AG04449 (cell line): ENCODE data around the gene CNTNAP2.

Experiments
- CTCF ChIA-PET: fragments of 350-600 bp; formaldehyde crosslinking; extraction: SDS; loops from one replicate; lab custom pipeline; 2021; ENCODE audit warnings: antibody characterized with exemption; lab: Yijun Ruan, JAX
- POLR2A ChIA-PET: fragments of 400-600, 350-600 bp; formaldehyde crosslinking; extraction: SDS; loops from one replicate; lab custom pipeline; 2020; ENCODE audit warnings: antibody characterized with exemption, inconsistent platforms; lab: Yijun Ruan, JAX
- DNase-seq: peaks from one replicate; pipeline ENCODE4 v3.0.0-alpha.2; 2010; ENCODE audit warnings: low read depth, low spot score
- H3K4me3 ChIP-seq: 2 replicates; pipeline ENCODE4 v1.5.1; 2011; ENCODE audit warnings: low read depth, mild to moderate bottlenecking, control low read depth, low read length
- TF ChIP-seq, protein P1 (sequence below): IDR thresholded peaks from one replicate; pipeline ENCODE4 v1.5.1; 2011; ENCODE audit warnings: mild to moderate bottlenecking, moderate library complexity, low read length, control low read depth, inconsistent platforms; ENCODE audit not compliant: insufficient read depth; ENCODE audit errors: missing control alignments

The CNTNAP2 gene

DNA sequence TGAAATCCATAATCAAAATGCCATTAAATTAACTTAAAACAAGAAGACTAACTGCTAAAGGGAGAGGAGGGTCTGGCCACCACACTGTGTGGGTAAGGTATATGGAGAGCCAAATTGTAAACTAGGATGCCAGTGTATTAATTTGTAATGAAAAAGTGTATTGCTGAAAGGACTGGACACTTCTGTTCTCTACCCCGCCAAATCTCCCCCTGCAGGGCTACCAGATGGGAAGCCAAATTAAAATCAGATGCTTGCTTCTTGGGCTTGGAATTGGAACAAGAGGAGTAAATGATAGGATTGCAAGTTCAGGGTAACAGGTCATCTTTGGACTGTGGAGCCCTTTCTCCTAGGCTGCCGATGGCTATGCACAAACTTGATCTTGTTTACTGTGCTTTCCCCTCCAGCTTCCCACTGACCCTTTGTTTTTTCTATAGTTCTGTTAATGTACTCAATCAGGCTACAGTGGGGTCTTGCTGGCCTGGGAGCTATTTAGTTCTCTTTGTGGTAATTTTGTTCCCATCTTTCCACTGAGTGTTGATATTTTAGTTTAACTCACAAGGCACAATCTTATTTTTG, 1541.9 kb downstream of the CNTNAP2 start:
- CTCF ChIA-PET = no interaction called here
- H3K4me3 ChIP-seq = no peak overlapping the region
- TF ChIP-seq, protein P1, sequence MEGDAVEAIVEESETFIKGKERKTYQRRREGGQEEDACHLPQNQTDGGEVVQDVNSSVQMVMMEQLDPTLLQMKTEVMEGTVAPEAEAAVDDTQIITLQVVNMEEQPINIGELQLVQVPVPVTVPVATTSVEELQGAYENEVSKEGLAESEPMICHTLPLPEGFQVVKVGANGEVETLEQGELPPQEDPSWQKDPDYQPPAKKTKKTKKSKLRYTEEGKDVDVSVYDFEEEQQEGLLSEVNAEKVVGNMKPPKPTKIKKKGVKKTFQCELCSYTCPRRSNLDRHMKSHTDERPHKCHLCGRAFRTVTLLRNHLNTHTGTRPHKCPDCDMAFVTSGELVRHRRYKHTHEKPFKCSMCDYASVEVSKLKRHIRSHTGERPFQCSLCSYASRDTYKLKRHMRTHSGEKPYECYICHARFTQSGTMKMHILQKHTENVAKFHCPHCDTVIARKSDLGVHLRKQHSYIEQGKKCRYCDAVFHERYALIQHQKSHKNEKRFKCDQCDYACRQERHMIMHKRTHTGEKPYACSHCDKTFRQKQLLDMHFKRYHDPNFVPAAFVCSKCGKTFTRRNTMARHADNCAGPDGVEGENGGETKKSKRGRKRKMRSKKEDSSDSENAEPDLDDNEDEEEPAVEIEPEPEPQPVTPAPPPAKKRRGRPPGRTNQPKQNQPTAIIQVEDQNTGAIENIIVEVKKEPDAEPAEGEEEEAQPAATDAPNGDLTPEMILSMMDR = no peak
- no peak for DNase-seq
- POLR2A ChIA-PET = no interaction called here

DNA sequence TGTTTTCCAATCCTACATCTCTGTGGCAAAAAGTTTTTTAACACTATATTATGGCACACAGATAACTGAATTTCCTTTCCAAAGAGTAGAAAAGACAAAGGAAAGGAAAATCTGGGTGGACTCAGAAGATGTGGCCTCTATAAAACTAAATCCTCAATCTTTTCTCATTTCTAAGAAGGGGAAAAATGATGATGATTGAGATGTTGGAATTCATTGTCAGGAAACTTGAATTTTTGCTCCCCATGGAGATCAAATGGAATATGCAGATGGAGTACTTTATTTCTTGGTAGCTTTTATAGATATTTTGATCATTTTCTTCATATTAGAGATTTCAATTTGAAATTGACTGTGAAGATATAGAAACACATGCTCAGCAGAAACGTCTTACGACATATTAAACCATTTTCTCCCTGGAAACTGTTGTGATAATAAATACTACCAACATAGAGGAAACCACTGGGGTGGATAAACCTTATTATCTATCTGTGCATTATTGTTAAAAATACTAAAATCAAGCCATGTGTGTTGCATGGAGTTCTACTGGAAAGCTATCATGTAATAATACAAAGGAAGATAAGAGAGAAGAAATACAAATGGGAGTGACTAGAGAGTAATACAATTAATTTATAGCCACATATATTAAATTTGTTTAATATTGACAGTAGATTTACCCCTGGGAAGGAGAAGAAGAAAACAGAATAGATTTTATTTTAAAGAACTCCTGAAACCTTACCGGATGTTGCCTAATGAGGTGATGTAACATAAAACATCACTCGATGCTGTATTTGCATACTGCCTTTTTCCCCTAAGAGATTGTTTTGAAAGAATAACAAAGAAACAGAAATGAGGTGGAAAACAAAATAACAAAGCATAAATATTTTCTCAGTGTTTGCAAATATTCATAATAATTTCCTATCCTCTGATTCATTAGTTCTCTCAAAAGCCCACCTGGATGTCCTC, 1542.7 kb downstream of the CNTNAP2 start:
- H3K4me3 ChIP-seq = no peak overlapping the region
- TF ChIP-seq, protein P1 = no peak

DNA sequence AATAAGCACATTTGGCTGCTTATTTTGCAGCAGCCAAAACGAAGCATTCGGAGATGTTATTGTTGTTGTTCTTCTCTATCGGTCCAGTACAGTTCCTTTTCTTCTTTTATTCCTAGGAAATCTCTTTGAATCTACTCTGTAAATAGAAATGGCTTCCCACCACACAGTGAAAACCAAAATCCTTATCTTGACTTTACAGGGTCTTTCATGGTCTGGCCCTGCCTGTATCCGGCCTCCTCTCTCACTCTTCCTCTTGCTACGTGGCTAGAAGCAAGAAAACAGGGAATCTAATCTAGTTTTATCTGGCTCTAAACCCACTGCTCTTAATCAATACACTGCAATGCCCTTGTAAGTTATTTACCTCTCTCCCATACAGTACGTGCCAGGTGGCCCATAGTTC, 1547.9 kb downstream of the CNTNAP2 start:
- no peak for DNase-seq
- H3K4me3 ChIP-seq = no peak overlapping the region
- ChIA-PET POLR2A (no interaction called here), CTCF (no interaction called here)
- TF ChIP-seq, protein P1 = no peak

More for the DNA sequence above, 1542.7 kb downstream of the CNTNAP2 start:
- DNase-seq = no peak
- POLR2A ChIA-PET = no interaction called here
- CTCF ChIA-PET = no interaction called here

DNA sequence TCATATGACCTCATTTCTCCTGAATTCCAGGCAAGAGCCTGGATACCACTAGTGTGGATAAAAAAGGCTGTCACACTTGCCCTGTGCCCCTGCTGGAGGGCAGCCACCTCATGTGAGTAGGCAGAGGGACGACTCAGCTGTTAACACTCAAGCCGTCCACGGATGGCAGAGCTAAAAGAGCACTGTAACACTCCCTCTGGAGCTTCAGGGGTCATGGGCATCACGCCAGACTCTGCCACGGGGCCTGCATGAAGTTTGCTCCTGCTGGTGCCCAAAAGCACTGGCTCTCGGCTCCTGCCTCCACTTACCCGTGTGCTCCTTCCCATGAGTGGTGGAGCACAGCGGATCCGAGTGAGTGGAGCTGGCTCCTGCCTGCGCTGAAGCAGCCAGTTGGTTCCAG, 1554.2 kb downstream of the CNTNAP2 start:
- no peak for DNase-seq
- TF ChIP-seq, protein P1 = no peak
- CTCF ChIA-PET = interaction anchor here (0.8 kb wide), 1 partner anchor 27 kb away, joined by 3 read pairs; no protein-coding TSS in a partner anchor
- H3K4me3 ChIP-seq = no peak overlapping the region
- POLR2A ChIA-PET = no interaction called here

DNA sequence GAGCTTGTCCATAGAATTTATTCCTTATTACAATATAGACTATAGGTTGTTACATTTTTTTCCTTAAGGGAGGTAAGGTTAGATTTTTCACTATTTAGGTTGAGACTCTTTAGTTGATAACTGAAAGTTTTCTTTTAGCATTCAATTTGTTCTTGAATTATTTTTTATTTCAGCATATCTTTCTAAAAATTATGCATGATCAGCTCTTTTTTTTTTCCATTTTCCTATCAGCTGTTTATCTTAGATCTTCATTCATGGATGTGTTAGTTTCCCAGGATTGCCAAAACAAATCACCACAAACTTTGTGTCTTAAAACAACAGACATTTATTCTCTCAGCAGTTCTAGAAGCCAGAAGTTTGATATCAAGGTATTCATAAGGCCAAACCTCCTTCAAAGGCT, 1558.1 kb downstream of the CNTNAP2 start:
- ChIA-PET CTCF (no interaction called here), POLR2A (no interaction called here)
- TF ChIP-seq, protein P1 = no peak
- H3K4me3 ChIP-seq = no peak overlapping the region
- no peak for DNase-seq

DNA sequence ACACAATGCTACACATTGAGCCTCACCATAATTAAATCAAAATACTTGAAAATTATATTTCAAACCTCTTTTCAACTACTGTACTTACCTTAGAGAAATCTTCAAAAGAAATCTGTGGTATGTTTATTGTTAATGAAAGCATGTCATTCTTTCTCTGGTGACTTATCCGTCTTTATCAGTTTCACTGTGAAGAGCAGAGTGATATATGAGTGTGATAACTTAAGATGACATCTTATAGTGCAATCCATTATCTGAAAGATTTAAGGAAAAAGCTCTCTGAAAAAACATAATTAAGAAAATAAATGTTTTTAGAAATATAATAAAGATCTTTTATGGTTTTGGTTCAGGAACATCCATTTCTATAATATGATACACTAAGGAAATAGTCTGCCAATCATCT, 1562.3 kb downstream of the CNTNAP2 start:
- TF ChIP-seq, protein P1 = no peak
- CTCF ChIA-PET = no interaction called here
- H3K4me3 ChIP-seq = no peak overlapping the region
- POLR2A ChIA-PET = no interaction called here
- no peak for DNase-seq
